Measurements from ENCODE around the gene DDX20.

DDX20 gene

DNA sequence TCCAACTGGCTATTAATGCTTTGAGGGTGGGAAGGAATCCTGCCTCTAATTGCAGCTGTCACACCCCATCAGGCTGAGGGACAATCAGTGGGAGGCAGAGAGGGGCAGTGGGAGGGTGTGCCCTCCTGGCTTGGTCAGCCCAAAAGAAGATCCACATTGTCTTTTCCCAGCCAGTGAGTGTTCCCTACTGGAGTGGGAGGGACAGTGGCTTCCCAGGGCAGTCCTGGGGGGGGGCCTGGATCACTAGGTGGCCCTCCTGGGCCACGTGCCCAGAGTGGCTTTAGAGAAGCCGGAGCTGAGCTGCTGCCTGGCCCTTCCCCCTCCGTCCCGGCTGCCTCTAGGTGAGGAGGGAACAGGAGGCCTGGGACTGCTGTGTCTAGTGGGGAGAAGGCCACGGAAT is 30.5 kb upstream of the DDX20 start:
- Mint-ChIP-seq H3K9me3 (no peaks in the 10 kb centered on the region), H3K27ac (ENCODE audit: low read depth) (peak overlapping the region; percentile 89), H3K27me3 (no peaks in the 10 kb centered on the region), H3K4me1 (peaks cover 20% of the 10 kb centered on the region), H3K36me3 (ENCODE audit: insufficient read depth) (no peaks in the 10 kb centered on the region), H3K4me3 (no peak overlapping the region)
- DNase-seq (ENCODE audit: low spot score in 2 of 2), result peak in 1 of 2 donors; percentile 4
- ATAC-seq (replicated peaks; ENCODE audit: extremely low read depth, poor library complexity, severe bottlenecking), result no peak

DNA sequence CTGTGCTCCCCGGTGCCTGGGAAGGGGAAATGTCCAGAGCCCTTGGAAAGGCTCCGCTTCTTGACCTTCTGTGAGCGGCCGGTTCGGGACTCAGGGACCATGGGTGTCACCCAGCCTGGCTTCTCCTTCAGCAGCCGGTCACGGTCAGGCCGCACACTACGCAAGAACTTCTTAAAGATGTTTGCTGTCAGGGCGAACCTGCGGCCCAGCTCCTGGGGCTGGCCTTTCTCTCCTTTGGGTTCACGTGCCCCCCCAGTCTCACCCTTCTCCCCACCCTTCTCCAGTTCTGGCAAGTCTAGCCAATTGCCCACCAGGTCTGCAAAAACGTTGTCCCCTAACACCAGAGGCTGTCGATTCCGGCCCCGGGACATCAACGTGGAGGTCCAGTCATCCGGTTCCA is 28.6 kb upstream of the DDX20 start:
- H3K4me3 Mint-ChIP-seq, result no peak overlapping the region
- DNase-seq (ENCODE audit: low spot score in 2 of 2), result no peak
- H3K36me3 Mint-ChIP-seq (ENCODE audit: insufficient read depth), result no peaks in the 10 kb centered on the region
- no peak overlapping the region for H3K27ac Mint-ChIP-seq (ENCODE audit: low read depth)
- H3K9me3 Mint-ChIP-seq, result no peaks in the 10 kb centered on the region
- no peaks in the 10 kb centered on the region for H3K27me3 Mint-ChIP-seq
- H3K4me1 Mint-ChIP-seq, result peaks cover 13% of the 10 kb centered on the region
- ATAC-seq (replicated peaks; ENCODE audit: extremely low read depth, poor library complexity, severe bottlenecking), result no peak

DNA sequence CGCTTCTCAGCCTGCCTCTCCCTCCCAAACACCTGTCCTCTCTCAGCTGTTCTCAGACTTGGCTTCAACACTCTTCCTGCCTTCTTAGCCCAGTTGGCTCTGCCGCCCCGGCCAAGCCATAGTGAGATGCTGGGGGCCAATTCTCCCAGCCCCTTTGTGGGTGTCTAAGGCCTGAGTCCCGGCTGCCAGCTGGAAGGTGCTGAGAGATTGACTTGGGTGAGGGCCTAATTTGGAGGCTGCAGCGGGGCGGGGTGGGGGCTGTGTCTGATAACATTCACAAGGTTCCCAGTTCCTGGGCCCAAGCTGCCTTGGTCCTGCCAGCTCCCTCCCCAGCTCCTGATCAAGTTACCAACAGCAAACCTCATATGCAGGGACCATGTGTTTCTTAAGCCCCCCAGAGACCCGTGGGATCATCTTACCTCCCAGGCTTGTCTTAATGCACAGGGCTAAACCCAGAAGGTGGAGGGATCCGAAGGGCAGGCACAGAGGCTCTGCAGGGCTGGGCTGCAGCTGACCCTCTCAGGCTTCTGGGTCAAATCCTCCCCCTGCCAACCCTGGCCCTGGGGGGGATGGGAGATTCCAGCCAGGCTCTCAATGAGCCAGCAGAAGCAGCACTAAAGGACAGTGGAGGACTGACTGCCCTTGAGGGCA is 26.3 kb upstream of the DDX20 start:
- no peaks in the 10 kb centered on the region for H3K27me3 Mint-ChIP-seq
- no peak overlapping the region for H3K27ac Mint-ChIP-seq (ENCODE audit: low read depth)
- ATAC-seq (replicated peaks; ENCODE audit: extremely low read depth, poor library complexity, severe bottlenecking), result no peak
- H3K4me3 Mint-ChIP-seq, result no peak overlapping the region
- peak in 1 of 2 donors; percentile 7 for DNase-seq (ENCODE audit: low spot score in 2 of 2)
- no peaks in the 10 kb centered on the region for H3K9me3 Mint-ChIP-seq
- no peaks in the 10 kb centered on the region for H3K36me3 Mint-ChIP-seq (ENCODE audit: insufficient read depth)
- H3K4me1 Mint-ChIP-seq, result no peaks in the 10 kb centered on the region

DNA sequence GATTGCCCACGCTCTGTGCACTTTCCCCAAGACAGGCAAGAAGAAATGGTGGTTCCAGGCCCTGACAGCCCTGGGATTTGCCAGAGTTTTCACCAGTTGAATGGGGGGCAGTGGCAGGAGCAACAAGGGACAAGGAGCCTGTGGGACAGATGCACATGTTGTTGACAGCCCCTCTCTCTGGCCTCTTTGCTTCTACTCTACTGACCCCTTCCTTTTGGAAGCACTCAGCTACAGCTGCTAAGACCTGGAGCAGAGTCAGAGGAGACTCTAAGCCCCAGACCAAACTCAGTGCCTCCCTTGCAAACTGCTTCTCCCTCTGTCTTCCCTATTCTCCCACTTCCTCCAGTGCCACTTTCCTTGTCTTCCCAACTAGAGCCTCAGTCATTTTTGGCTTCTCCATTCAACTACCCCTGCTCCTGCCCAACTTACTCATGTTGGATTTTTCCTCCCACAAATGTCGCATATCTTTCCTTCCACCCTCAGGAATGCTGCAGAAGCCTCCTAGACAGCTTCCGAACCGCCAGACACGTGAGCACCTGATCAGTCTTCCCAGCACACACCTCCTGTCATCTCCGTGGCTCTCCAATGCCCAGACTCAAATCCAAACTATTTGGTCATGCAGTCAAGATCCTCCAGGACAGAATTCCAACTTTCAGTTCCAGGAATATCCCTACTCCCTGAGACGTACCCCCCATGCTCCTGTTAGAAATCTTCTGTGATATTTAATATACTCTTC is 25.6 kb upstream of the DDX20 start:
- Mint-ChIP-seq H3K36me3 (ENCODE audit: insufficient read depth) (no peaks in the 10 kb centered on the region), H3K4me1 (no peaks in the 10 kb centered on the region), H3K27ac (ENCODE audit: low read depth) (no peak overlapping the region), H3K27me3 (no peaks in the 10 kb centered on the region), H3K9me3 (no peaks in the 10 kb centered on the region), H3K4me3 (no peak overlapping the region)
- DNase-seq (ENCODE audit: low spot score in 2 of 2) (no peak), ATAC-seq (replicated peaks; ENCODE audit: extremely low read depth, poor library complexity, severe bottlenecking) (no peak)

DNA sequence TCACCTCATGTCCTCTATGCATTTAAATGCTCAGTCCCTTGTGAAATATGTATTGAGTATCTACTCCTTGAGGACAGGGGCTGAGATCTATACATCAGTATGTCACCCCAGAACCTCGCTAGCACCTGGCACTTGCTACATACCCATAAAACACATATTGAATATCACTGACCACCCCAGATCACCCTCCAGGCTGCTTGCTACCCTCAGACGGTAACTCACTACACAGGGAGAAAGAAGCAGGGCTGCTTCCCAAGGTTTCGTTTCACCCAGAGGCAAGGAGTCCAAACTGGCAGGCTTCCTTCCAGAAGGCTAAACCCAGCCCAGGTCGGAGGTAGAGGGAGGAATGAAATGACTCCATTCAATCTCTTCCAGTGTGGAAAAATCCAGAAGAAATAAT is 25.0 kb upstream of the DDX20 start:
- Mint-ChIP-seq H3K4me1 (no peaks in the 10 kb centered on the region), H3K4me3 (no peak overlapping the region), H3K9me3 (no peaks in the 10 kb centered on the region), H3K36me3 (ENCODE audit: insufficient read depth) (no peaks in the 10 kb centered on the region), H3K27ac (ENCODE audit: low read depth) (no peak overlapping the region), H3K27me3 (no peaks in the 10 kb centered on the region)
- no peak for DNase-seq (ENCODE audit: low spot score in 2 of 2)
- no peak for ATAC-seq (replicated peaks; ENCODE audit: extremely low read depth, poor library complexity, severe bottlenecking)

DNA sequence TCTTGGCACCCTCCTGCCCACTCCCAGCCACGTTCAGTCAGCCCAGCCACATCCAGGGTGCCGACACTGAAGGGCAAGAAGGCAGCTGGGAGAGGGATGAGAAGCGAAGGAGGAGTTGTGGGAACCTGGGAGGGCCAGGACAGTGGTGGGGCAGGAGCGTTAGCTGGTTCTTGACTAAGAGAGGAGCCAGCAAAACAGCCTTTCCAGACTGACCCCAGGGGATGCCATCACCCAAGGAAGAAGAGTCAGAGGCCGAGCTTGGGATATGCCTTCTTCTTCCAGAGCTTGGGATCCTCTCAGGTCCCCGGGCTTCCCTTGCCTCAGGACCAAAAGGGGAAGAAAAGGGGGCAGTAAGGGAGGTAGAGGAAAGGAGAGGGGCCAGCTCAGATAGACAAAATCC is 23.7 kb upstream of the DDX20 start:
- H3K36me3 Mint-ChIP-seq (ENCODE audit: insufficient read depth), result no peaks in the 10 kb centered on the region
- DNase-seq (ENCODE audit: low spot score in 2 of 2) (no peak), ATAC-seq (replicated peaks; ENCODE audit: extremely low read depth, poor library complexity, severe bottlenecking) (no peak)

GRCh38 chr1:111732718-111733117 is 23.0 kb upstream of the DDX20 start:
- no peaks in the 10 kb centered on the region for H3K9me3 Mint-ChIP-seq
- no peak overlapping the region for H3K27ac Mint-ChIP-seq (ENCODE audit: low read depth)
- H3K36me3 Mint-ChIP-seq (ENCODE audit: insufficient read depth), result no peaks in the 10 kb centered on the region
- H3K4me3 Mint-ChIP-seq, result no peak overlapping the region
- H3K27me3 Mint-ChIP-seq, result peaks cover 7% of the 10 kb centered on the region
- no peak for ATAC-seq (replicated peaks; ENCODE audit: extremely low read depth, poor library complexity, severe bottlenecking)
- no peak for DNase-seq (ENCODE audit: low spot score in 2 of 2)
- H3K4me1 Mint-ChIP-seq, result peaks cover 4% of the 10 kb centered on the region

More for the DNA sequence above, 23.7 kb upstream of the DDX20 start:
- no peaks in the 10 kb centered on the region for H3K27me3 Mint-ChIP-seq
- no peaks in the 10 kb centered on the region for H3K9me3 Mint-ChIP-seq
- H3K4me1 Mint-ChIP-seq, result no peaks in the 10 kb centered on the region
- no peak overlapping the region for H3K27ac Mint-ChIP-seq (ENCODE audit: low read depth)
- H3K4me3 Mint-ChIP-seq, result no peak overlapping the region

- no peak for ATAC-seq (replicated peaks; ENCODE audit: extremely low read depth, poor library complexity, severe bottlenecking)
- H3K4me1 Mint-ChIP-seq, result peaks cover 10% of the 10 kb centered on the region
- DNase-seq (ENCODE audit: low spot score in 2 of 2), result no peak
- no peak overlapping the region for H3K4me3 Mint-ChIP-seq
- H3K9me3 Mint-ChIP-seq, result no peaks in the 10 kb centered on the region
- H3K27ac Mint-ChIP-seq (ENCODE audit: low read depth), result no peak overlapping the region
- peaks cover 14% of the 10 kb centered on the region for H3K27me3 Mint-ChIP-seq
- no peaks in the 10 kb centered on the region for H3K36me3 Mint-ChIP-seq (ENCODE audit: insufficient read depth)
Measured at GRCh38 chr1:111733183-111733991, 22.3 kb upstream of the DDX20 start.

DNA sequence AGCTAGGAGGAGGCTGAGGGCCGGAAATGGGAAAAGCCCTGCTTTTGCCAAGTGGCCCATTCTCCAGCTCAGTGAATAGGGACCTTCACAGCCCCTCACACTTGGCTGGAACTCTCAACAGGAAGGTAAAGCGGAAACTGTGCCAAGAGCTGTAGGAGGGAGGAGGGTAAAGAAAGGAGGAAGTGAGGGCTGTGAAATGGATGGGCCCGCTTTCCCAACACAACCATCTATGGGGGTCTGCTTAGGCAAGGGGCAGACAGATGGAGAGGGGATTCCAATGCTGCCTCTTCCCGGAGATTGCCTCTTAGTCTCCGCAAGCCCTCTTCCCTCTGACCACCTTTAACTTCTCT is 21.7 kb upstream of the DDX20 start:
- DNase-seq (ENCODE audit: low spot score in 2 of 2) (no peak), ATAC-seq (replicated peaks; ENCODE audit: extremely low read depth, poor library complexity, severe bottlenecking) (no peak)
- Mint-ChIP-seq H3K9me3 (no peaks in the 10 kb centered on the region), H3K4me1 (peaks cover 15% of the 10 kb centered on the region), H3K36me3 (ENCODE audit: insufficient read depth) (no peaks in the 10 kb centered on the region), H3K27me3 (peaks cover 20% of the 10 kb centered on the region), H3K4me3 (no peak overlapping the region), H3K27ac (ENCODE audit: low read depth) (no peak overlapping the region)

DNA sequence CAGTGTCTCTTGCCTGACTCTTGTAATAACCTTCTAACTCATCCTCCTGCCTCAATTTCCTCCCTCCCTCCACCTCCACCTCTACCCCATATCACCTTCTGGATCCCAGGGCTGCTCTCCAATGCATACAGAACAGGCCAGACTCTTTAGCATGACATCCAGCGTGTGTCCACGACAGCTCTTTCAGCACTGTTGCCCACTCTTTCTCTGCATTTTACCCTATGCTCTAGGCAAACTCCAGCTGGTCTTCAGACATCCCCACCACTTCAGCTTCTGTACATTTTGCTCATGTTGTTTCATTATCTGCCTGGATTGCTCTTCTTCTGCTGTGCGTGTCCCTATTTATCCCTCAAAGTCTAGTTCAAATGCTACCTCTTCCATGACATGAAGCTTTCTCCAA is 21.3 kb upstream of the DDX20 start:
- Mint-ChIP-seq H3K4me1 (peaks cover 16% of the 10 kb centered on the region), H3K27me3 (peaks cover 23% of the 10 kb centered on the region), H3K9me3 (no peaks in the 10 kb centered on the region), H3K36me3 (ENCODE audit: insufficient read depth) (no peaks in the 10 kb centered on the region), H3K27ac (ENCODE audit: low read depth) (no peak overlapping the region), H3K4me3 (no peak overlapping the region)
- no peak for DNase-seq (ENCODE audit: low spot score in 2 of 2)
- no peak for ATAC-seq (replicated peaks; ENCODE audit: extremely low read depth, poor library complexity, severe bottlenecking)

GRCh38 chr1:111734856-111735255 is 20.8 kb upstream of the DDX20 start:
- no peaks in the 10 kb centered on the region for H3K9me3 Mint-ChIP-seq
- peaks cover 27% of the 10 kb centered on the region for H3K27me3 Mint-ChIP-seq
- peaks cover 19% of the 10 kb centered on the region for H3K4me1 Mint-ChIP-seq
- no peak overlapping the region for H3K27ac Mint-ChIP-seq (ENCODE audit: low read depth)
- no peak for ATAC-seq (replicated peaks; ENCODE audit: extremely low read depth, poor library complexity, severe bottlenecking)
- no peak for DNase-seq (ENCODE audit: low spot score in 2 of 2)
- no peaks in the 10 kb centered on the region for H3K36me3 Mint-ChIP-seq (ENCODE audit: insufficient read depth)
- no peak overlapping the region for H3K4me3 Mint-ChIP-seq

GRCh38 chr1:111735321-111735720 is 20.4 kb upstream of the DDX20 start:
- no peak overlapping the region for H3K27ac Mint-ChIP-seq (ENCODE audit: low read depth)
- peaks cover 23% of the 10 kb centered on the region for H3K4me1 Mint-ChIP-seq
- H3K4me3 Mint-ChIP-seq, result no peak overlapping the region
- H3K36me3 Mint-ChIP-seq (ENCODE audit: insufficient read depth), result no peaks in the 10 kb centered on the region
- H3K27me3 Mint-ChIP-seq, result peaks cover 32% of the 10 kb centered on the region
- no peaks in the 10 kb centered on the region for H3K9me3 Mint-ChIP-seq
- ATAC-seq (replicated peaks; ENCODE audit: extremely low read depth, poor library complexity, severe bottlenecking) (no peak), DNase-seq (ENCODE audit: low spot score in 2 of 2) (no peak)
